ENCODE data around the gene KCNJ12.

The KCNJ12 gene

DNA sequence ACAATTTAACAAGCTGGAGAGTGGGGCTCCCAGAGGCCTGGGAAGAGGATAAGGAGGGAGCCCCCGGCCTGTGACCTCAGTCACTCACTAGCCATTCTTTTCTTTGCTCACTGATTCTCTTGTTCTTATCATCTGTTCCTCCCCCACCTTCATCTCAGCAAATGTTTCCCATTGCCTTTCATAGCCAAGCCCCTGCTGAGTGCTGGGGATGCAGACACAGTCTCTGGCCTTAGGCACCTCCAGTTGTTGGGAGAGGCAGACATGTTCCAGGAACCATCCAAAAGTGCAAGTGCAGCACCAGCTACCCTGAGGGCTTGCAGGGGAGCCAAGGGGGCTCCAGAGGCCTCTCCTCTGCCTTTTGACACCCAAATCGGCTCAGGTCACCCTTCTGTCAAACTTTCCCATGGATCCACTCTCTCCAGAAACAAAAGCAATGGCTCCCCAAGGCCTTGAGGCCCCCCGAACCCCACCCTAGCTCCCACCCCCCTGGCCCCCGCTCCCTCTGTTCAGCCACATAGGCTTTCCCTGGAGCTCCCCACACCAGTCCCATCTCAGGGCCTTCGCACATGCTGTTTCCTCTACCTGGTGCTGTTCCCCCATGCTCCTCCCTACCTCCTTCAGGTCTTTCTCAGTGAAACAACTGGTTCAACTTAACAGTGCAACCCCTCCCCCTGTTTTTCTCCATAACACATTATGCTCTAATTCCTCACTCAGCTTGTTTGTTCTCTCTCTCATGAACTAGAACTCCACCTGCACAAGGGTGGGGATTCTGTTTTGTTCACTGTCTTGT lies 14.9 kb upstream of the KCNJ12 start:
- ChIA-PET CTCF (no interaction called here), POLR2A (interaction anchor here (0.8 to 2.3 kb wide), 3 partner anchors 9 to 85 kb away, joined by 3 to 5 read pairs (median 3); no protein-coding TSS in a partner anchor)
- TF ChIP-seq FOXK2 (IDR thresholded peaks at IDR 0.05) (no peak), L3MBTL2 (conservative IDR thresholded peaks at IDR 0.05) (no peak), CTBP1 (IDR thresholded peaks at IDR 0.05; ENCODE audit: borderline replicate concordance) (no peak), ELF4 (IDR thresholded peaks at IDR 0.05) (no peak), TARDBP (IDR thresholded peaks at IDR 0.05) (no peak), SP1 (IDR thresholded peaks at IDR 0.05) (no peak), NFRKB (IDR thresholded peaks at IDR 0.05) (no peak), LEF1 (IDR thresholded peaks at IDR 0.05; ENCODE audit: borderline replicate concordance) (no peak), HDGF (IDR thresholded peaks at IDR 0.05; ENCODE audit: borderline replicate concordance) (no peak), ARNT (IDR thresholded peaks at IDR 0.05) (no peak), FOXA1 (IDR thresholded peaks at IDR 0.05) (no peak), BHLHE40 (IDR thresholded peaks at IDR 0.05; ENCODE audit: borderline replicate concordance) (no peak), FOXM1 (IDR thresholded peaks at IDR 0.05; ENCODE audit: borderline replicate concordance) (no peak)
- TF ChIP-seq, protein P1, sequence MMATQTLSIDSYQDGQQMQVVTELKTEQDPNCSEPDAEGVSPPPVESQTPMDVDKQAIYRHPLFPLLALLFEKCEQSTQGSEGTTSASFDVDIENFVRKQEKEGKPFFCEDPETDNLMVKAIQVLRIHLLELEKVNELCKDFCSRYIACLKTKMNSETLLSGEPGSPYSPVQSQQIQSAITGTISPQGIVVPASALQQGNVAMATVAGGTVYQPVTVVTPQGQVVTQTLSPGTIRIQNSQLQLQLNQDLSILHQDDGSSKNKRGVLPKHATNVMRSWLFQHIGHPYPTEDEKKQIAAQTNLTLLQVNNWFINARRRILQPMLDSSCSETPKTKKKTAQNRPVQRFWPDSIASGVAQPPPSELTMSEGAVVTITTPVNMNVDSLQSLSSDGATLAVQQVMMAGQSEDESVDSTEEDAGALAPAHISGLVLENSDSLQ (IDR thresholded peaks at IDR 0.05): no peak
- DNase-seq (ENCODE audit: extremely low spot score): no peak

DNA sequence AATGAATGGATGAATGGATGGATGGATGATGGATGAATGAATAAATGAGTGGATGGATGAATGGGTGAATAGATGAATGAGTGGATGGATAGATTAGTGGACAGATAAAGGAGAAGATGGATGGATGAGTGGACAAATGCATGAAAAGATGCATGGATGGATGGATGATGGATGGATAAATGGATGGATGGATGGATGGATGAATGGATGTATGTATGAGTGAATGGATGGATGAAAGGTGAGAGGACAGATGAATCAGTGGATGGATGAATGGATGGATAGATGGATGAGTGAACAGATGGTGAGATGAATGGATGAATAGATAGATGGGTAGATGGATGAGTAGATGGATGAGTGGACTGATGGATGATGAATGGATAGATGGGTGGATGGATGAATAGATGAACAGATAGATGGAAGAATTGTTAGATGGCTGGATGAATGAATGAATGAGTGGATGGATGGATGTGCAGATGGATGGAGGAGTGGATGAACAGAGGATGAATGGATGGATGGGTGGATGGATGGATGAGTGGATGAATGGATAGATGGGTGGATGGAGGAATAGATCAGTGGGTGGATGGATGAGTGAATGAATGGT lies 13.7 kb upstream of the KCNJ12 start:
- TF ChIP-seq FOXK2 (IDR thresholded peaks at IDR 0.05) (no peak), ZNF384 (IDR thresholded peaks at IDR 0.05) (no peak), TARDBP (IDR thresholded peaks at IDR 0.05) (peak; percentile 8; the same call in 1 of the 2 replicates), SP1 (IDR thresholded peaks at IDR 0.05) (no peak), SUZ12 (IDR thresholded peaks at IDR 0.05) (no peak), ARNT (IDR thresholded peaks at IDR 0.05) (no peak), CTBP1 (IDR thresholded peaks at IDR 0.05; ENCODE audit: borderline replicate concordance) (peak; percentile 49)
- ChIA-PET POLR2A (no interaction called here), CTCF (no interaction called here)
- DNase-seq (ENCODE audit: extremely low spot score): no peak

DNA sequence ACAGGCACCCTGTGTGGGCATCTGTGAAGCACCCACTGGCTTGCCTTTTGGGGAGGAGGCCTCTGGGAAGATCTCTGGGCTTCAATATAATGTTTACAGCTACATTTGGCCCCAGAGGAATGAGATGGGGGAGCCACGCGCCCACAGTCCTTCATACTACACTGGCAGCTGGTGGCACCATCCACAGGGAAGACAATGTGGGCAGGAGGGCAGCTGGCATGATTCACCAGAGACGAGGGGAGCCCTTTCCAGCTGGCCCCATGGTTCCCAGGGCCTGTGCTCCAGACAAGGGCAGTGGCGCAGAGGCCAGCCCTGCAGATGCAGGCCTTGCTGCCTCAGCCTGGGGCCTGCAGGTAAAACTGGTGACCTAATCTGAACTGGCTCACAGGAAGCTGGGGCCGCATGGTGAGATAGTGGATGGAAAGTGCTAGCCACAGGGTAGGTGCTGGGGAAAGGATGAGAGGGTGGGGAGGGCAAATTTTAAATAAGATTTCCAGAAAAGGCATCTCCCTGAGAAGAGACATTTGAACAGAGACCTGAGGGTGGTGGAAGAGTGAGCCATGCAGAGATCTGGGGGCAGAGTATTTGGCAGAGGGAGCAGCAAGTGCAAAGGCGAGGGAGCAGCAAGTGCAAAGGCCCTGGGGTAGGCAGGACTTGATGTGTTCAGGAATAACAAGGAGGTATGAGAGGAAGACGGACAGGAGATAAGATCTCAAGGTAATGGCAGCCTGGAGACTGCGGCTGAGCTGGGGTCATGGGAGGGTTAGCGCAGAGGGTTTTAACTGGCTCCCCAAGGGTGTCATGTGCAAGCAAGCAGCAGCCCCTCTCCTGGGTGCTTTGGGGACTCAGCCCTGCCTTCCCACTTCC lies 12.1 kb upstream of the KCNJ12 start:
- ChIA-PET CTCF (no interaction called here), POLR2A (no interaction called here)
- TF ChIP-seq HDGF (IDR thresholded peaks at IDR 0.05; ENCODE audit: borderline replicate concordance) (no peak), NFRKB (IDR thresholded peaks at IDR 0.05) (no peak), FOXK2 (IDR thresholded peaks at IDR 0.05) (no peak), TARDBP (IDR thresholded peaks at IDR 0.05) (no peak), FOXM1 (IDR thresholded peaks at IDR 0.05; ENCODE audit: borderline replicate concordance) (no peak), BHLHE40 (IDR thresholded peaks at IDR 0.05; ENCODE audit: borderline replicate concordance) (no peak), FOXA1 (IDR thresholded peaks at IDR 0.05) (no peak), LEF1 (IDR thresholded peaks at IDR 0.05; ENCODE audit: borderline replicate concordance) (no peak), SP1 (IDR thresholded peaks at IDR 0.05) (no peak), ARNT (IDR thresholded peaks at IDR 0.05) (no peak), L3MBTL2 (conservative IDR thresholded peaks at IDR 0.05) (no peak), ELF4 (IDR thresholded peaks at IDR 0.05) (no peak), ZNF384 (IDR thresholded peaks at IDR 0.05) (no peak), CTBP1 (IDR thresholded peaks at IDR 0.05; ENCODE audit: borderline replicate concordance) (no peak), SUZ12 (IDR thresholded peaks at IDR 0.05) (no peak)
- TF ChIP-seq, protein P1 (IDR thresholded peaks at IDR 0.05): no peak
- no peak for DNase-seq (ENCODE audit: extremely low spot score)

DNA sequence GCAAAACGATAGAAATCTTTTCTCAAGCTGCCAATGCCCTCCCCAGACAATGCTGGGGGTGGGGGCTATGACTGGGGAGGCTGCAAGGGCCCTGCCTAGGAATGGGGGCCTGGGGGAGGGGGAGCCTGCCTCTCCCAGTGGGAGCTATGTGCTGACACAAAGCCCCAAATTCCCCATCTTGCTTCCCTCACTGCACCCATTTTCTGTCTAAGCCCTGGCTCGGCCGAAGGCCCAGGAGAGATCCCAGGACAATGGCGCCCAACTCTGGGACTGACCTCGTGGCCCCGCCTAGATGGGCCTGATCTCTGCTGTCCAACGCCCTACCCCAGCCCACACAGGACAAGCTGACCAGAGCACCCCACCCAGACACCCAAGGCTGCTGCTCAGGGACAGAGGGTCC lies 11.1 kb upstream of the KCNJ12 start:
- TF ChIP-seq ARNT (IDR thresholded peaks at IDR 0.05) (no peak), FOXK2 (IDR thresholded peaks at IDR 0.05) (no peak), SUZ12 (IDR thresholded peaks at IDR 0.05) (no peak), SP1 (IDR thresholded peaks at IDR 0.05) (no peak), NFRKB (IDR thresholded peaks at IDR 0.05) (no peak)
- CTCF ChIA-PET: no interaction called here
- no peak for DNase-seq (ENCODE audit: extremely low spot score)
- POLR2A ChIA-PET: no interaction called here

DNA sequence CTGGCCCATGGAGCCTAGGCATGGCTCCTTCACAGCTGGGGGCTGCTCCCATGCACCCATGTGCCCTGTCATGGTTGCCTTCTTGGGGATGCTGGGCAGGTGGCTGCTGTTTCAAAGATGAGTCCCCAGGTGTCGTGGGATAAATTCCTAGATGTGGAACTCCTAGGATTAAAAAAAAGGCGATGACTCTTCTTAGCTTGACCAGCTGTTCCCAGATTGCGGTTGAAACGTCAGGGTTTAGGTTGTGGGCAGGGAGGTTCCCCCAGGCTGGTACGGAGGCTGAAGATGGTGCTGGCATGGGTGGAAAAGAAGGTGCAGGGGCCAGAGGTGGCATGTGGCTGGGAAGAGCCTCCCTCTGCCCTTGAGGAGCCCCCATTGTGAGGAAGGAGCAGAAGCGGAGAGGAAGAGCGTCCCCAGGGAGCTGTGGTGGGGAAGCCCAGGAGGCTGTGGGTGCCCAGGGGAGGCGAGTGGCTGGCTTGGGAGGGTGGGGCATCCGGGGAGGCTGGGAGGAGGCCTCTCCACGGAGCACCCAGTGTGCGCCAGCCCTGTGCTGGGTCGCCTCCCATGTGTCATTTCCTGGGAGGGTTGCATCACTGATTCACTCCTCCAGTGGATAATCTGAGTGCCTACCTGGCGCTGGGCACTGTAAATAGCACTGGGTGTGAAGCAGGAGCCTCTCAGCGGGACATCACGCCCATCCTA lies 7.5 kb upstream of the KCNJ12 start:
- TF ChIP-seq ARNT (IDR thresholded peaks at IDR 0.05): no peak
- no peak for TF ChIP-seq HDGF (IDR thresholded peaks at IDR 0.05; ENCODE audit: borderline replicate concordance)
- no peak for TF ChIP-seq L3MBTL2 (conservative IDR thresholded peaks at IDR 0.05)
- TF ChIP-seq ZNF384 (IDR thresholded peaks at IDR 0.05): no peak
- TF ChIP-seq FOXK2 (IDR thresholded peaks at IDR 0.05): no peak
- no peak for TF ChIP-seq ELF4 (IDR thresholded peaks at IDR 0.05)
- TF ChIP-seq SUZ12 (IDR thresholded peaks at IDR 0.05): no peak
- TF ChIP-seq CTBP1 (IDR thresholded peaks at IDR 0.05; ENCODE audit: borderline replicate concordance): no peak
- TF ChIP-seq FOXM1 (IDR thresholded peaks at IDR 0.05; ENCODE audit: borderline replicate concordance): no peak
- no peak for TF ChIP-seq BHLHE40 (IDR thresholded peaks at IDR 0.05; ENCODE audit: borderline replicate concordance)
- TF ChIP-seq, protein P1 (IDR thresholded peaks at IDR 0.05): no peak
- no peak for TF ChIP-seq NFRKB (IDR thresholded peaks at IDR 0.05)
- TF ChIP-seq TARDBP (IDR thresholded peaks at IDR 0.05): no peak
- no peak for TF ChIP-seq LEF1 (IDR thresholded peaks at IDR 0.05; ENCODE audit: borderline replicate concordance)
- TF ChIP-seq FOXA1 (IDR thresholded peaks at IDR 0.05): no peak
- ChIA-PET CTCF (no interaction called here), POLR2A (interaction anchor here (0.7 kb wide), 1 partner anchor 32 kb away, joined by 3 read pairs; no protein-coding TSS in a partner anchor)
- no peak for DNase-seq (ENCODE audit: extremely low spot score)

Measured in HEK293T (cell line).